ENCODE data around the gene SYT9. TPM values are rescaled to one million over a fixed set of nuclear protein-coding genes. Genes with fewer than 3 reads are reported as not detected.

The SYT9 gene
- total RNA-seq, 1 donor from 2014 or later = 0.16 TPM

GRCh38 chr11:7430496-7430895 is 178.8 kb downstream of the SYT9 start:
- Histone ChIP-seq H4K20me1 (ENCODE audit: insufficient read depth, low read length) (no peaks in the 10 kb centered on the region), H3K9ac (ENCODE audit: low read length) (no peak overlapping the region), H2AFZ (ENCODE audit: low read depth, low read length) (no peak overlapping the region), H3K27me3 (ENCODE audit: insufficient read depth, low read length) (no peaks in the 10 kb centered on the region), H3K36me3 (ENCODE audit: insufficient read depth, low read length) (no peaks in the 10 kb centered on the region), H3K4me1 (ENCODE audit: insufficient read depth, low read length) (no peaks in the 10 kb centered on the region), H3K9me3 (ENCODE audit: insufficient read depth, low read depth, low read length) (no peaks in the 10 kb centered on the region), H3K27ac (ENCODE audit: low read depth, low read length) (no peak overlapping the region), H3K4me2 (ENCODE audit: low read length) (no peak overlapping the region), H3K79me2 (ENCODE audit: insufficient read depth, low read length) (no peaks in the 10 kb centered on the region), H3K4me3 (ENCODE audit: insufficient read depth, low read depth, low read length) (no peak overlapping the region)
- H3K9me3 Mint-ChIP-seq (ENCODE audit: unreplicated experiment) = no peaks in the 10 kb centered on the region
- DNase-seq (ENCODE audit: low read depth) (no peak), FAIRE-seq (no peak)
- H3K27me3 Mint-ChIP-seq (ENCODE audit: low read depth, unreplicated experiment) = peaks cover 10% of the 10 kb centered on the region
- no peak overlapping the region for H3K4me3 Mint-ChIP-seq (ENCODE audit: unreplicated experiment)
- no peaks in the 10 kb centered on the region for H3K36me3 Mint-ChIP-seq (ENCODE audit: low read depth, unreplicated experiment)
- H3K4me1 Mint-ChIP-seq (ENCODE audit: low read depth, unreplicated experiment) = no peaks in the 10 kb centered on the region
- TF ChIP-seq, protein P1, sequence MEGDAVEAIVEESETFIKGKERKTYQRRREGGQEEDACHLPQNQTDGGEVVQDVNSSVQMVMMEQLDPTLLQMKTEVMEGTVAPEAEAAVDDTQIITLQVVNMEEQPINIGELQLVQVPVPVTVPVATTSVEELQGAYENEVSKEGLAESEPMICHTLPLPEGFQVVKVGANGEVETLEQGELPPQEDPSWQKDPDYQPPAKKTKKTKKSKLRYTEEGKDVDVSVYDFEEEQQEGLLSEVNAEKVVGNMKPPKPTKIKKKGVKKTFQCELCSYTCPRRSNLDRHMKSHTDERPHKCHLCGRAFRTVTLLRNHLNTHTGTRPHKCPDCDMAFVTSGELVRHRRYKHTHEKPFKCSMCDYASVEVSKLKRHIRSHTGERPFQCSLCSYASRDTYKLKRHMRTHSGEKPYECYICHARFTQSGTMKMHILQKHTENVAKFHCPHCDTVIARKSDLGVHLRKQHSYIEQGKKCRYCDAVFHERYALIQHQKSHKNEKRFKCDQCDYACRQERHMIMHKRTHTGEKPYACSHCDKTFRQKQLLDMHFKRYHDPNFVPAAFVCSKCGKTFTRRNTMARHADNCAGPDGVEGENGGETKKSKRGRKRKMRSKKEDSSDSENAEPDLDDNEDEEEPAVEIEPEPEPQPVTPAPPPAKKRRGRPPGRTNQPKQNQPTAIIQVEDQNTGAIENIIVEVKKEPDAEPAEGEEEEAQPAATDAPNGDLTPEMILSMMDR (IDR thresholded peaks at IDR 0.05; ENCODE audit: insufficient read depth, low read depth, low read length) = no peak
- no peak for TF ChIP-seq EZH2 (IDR thresholded peaks at IDR 0.05; ENCODE audit: insufficient read depth, low read length)
- no peak overlapping the region for H3K27ac Mint-ChIP-seq (ENCODE audit: unreplicated experiment)

- DNase-seq (ENCODE audit: low read depth) = no peak
Observed at GRCh38 chr11:7435176-7435575, 183.5 kb downstream of the SYT9 start.

GRCh38 chr11:7436146-7436545 is 184.4 kb downstream of the SYT9 start:
- no peak overlapping the region for H3K4me3 Mint-ChIP-seq (ENCODE audit: unreplicated experiment)
- FAIRE-seq (no peak), DNase-seq (ENCODE audit: low read depth) (no peak)
- H3K36me3 Mint-ChIP-seq (ENCODE audit: low read depth, unreplicated experiment) = no peaks in the 10 kb centered on the region
- Histone ChIP-seq H3K27ac (ENCODE audit: low read depth, low read length) (no peak overlapping the region), H3K27me3 (ENCODE audit: insufficient read depth, low read length) (no peaks in the 10 kb centered on the region), H3K9ac (ENCODE audit: low read length) (no peak overlapping the region), H3K4me2 (ENCODE audit: low read length) (no peak overlapping the region), H3K79me2 (ENCODE audit: insufficient read depth, low read length) (no peaks in the 10 kb centered on the region), H3K4me1 (ENCODE audit: insufficient read depth, low read length) (no peaks in the 10 kb centered on the region), H2AFZ (ENCODE audit: low read depth, low read length) (no peak overlapping the region), H4K20me1 (ENCODE audit: insufficient read depth, low read length) (no peaks in the 10 kb centered on the region), H3K9me3 (ENCODE audit: insufficient read depth, low read depth, low read length) (no peaks in the 10 kb centered on the region), H3K36me3 (ENCODE audit: insufficient read depth, low read length) (no peaks in the 10 kb centered on the region), H3K4me3 (ENCODE audit: insufficient read depth, low read depth, low read length) (no peak overlapping the region)
- peaks cover 3% of the 10 kb centered on the region for H3K9me3 Mint-ChIP-seq (ENCODE audit: unreplicated experiment)
- H3K4me1 Mint-ChIP-seq (ENCODE audit: low read depth, unreplicated experiment) = peaks cover 5% of the 10 kb centered on the region
- no peak overlapping the region for H3K27ac Mint-ChIP-seq (ENCODE audit: unreplicated experiment)
- H3K27me3 Mint-ChIP-seq (ENCODE audit: low read depth, unreplicated experiment) = peaks cover 13% of the 10 kb centered on the region
- TF ChIP-seq, protein P1 (IDR thresholded peaks at IDR 0.05; ENCODE audit: insufficient read depth, low read depth, low read length) = no peak
- TF ChIP-seq EZH2 (IDR thresholded peaks at IDR 0.05; ENCODE audit: insufficient read depth, low read length) = no peak

More at GRCh38 chr11:7435176-7435575, 183.5 kb downstream of the SYT9 start:
- H3K4me2 ChIP-seq (ENCODE audit: low read length) = no peak overlapping the region
- Mint-ChIP-seq H3K36me3 (ENCODE audit: low read depth, unreplicated experiment) (no peaks in the 10 kb centered on the region), H3K27ac (ENCODE audit: unreplicated experiment) (no peak overlapping the region), H3K9me3 (ENCODE audit: unreplicated experiment) (peaks cover 3% of the 10 kb centered on the region), H3K4me3 (ENCODE audit: unreplicated experiment) (no peak overlapping the region), H3K27me3 (ENCODE audit: low read depth, unreplicated experiment) (peaks cover 9% of the 10 kb centered on the region), H3K4me1 (ENCODE audit: low read depth, unreplicated experiment) (peaks cover 5% of the 10 kb centered on the region)
- H3K27ac ChIP-seq (ENCODE audit: low read depth, low read length) = no peak overlapping the region
- no peaks in the 10 kb centered on the region for H3K36me3 ChIP-seq (ENCODE audit: insufficient read depth, low read length)
- FAIRE-seq = no peak
- no peaks in the 10 kb centered on the region for H3K4me1 ChIP-seq (ENCODE audit: insufficient read depth, low read length)
- no peak overlapping the region for H3K9ac ChIP-seq (ENCODE audit: low read length)
- TF ChIP-seq EZH2 (IDR thresholded peaks at IDR 0.05; ENCODE audit: insufficient read depth, low read length) = no peak
- TF ChIP-seq, protein P1 (IDR thresholded peaks at IDR 0.05; ENCODE audit: insufficient read depth, low read depth, low read length) = no peak
- H2AFZ ChIP-seq (ENCODE audit: low read depth, low read length) = no peak overlapping the region
- H3K79me2 ChIP-seq (ENCODE audit: insufficient read depth, low read length) = no peaks in the 10 kb centered on the region
- H3K9me3 ChIP-seq (ENCODE audit: insufficient read depth, low read depth, low read length) = no peaks in the 10 kb centered on the region
- H4K20me1 ChIP-seq (ENCODE audit: insufficient read depth, low read length) = no peaks in the 10 kb centered on the region
- H3K27me3 ChIP-seq (ENCODE audit: insufficient read depth, low read length) = no peaks in the 10 kb centered on the region
- H3K4me3 ChIP-seq (ENCODE audit: insufficient read depth, low read depth, low read length) = no peak overlapping the region

Measured in astrocyte (in vitro differentiated cells and primary cell).